Mucosa of stomach (tissue), 1 donor: ENCODE measurements around the gene ESRRG.

ENCODE experiments used
- H3K27me3 ChIP-seq: one replicate; pipeline ENCODE4 v1.7.0; 2013; ENCODE audit warnings: mild to moderate bottlenecking, low read length; ENCODE audit not compliant: control insufficient read depth, insufficient read depth
- H3K36me3 ChIP-seq: one replicate; pipeline ENCODE4 v1.7.0; 2013; ENCODE audit warnings: low read length; ENCODE audit not compliant: control insufficient read depth, insufficient read depth
- H3K4me1 ChIP-seq: one replicate; pipeline ENCODE4 v1.7.0; 2013; ENCODE audit warnings: mild to moderate bottlenecking, low read length; ENCODE audit not compliant: control insufficient read depth, insufficient read depth
- H3K4me3 ChIP-seq: one replicate; pipeline ENCODE4 v1.7.0; 2013; ENCODE audit warnings: low read length
- H3K9ac ChIP-seq: one replicate; pipeline ENCODE4 v1.7.0; 2013; ENCODE audit warnings: mild to moderate bottlenecking, low read length, moderate library complexity
- H3K9me3 ChIP-seq: one replicate; pipeline ENCODE4 v1.7.0; 2013; ENCODE audit warnings: mild to moderate bottlenecking, low read length, moderate library complexity; ENCODE audit not compliant: control insufficient read depth
- donor health status: Pancreatic carcinoma.

The ESRRG gene

DNA sequence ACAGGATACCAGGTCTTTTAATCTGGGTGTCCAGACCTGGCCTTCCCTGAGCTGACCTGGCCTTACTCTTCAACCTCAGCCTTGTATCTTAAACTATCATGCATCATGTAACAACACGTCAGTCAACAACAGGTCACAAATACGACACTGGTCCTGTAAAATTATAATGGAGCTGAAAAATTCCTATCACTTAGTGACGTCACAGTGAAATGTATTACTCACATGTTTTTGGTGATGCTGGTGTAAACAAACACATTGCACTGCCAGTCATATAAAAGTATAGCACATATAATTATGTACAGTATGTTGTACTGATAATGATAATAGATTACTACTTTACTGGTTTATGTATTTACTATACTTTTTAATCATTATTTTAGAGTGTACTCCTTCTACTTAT lies 31.5 kb downstream of the ESRRG start:
- H3K4me1 ChIP-seq = no peaks in the 10 kb centered on the region
- no peaks in the 10 kb centered on the region for H3K36me3 ChIP-seq
- H3K9ac ChIP-seq = no peak overlapping the region
- no peak overlapping the region for H3K4me3 ChIP-seq
- H3K9me3 ChIP-seq = no peaks in the 10 kb centered on the region
- H3K27me3 ChIP-seq = no peaks in the 10 kb centered on the region

DNA sequence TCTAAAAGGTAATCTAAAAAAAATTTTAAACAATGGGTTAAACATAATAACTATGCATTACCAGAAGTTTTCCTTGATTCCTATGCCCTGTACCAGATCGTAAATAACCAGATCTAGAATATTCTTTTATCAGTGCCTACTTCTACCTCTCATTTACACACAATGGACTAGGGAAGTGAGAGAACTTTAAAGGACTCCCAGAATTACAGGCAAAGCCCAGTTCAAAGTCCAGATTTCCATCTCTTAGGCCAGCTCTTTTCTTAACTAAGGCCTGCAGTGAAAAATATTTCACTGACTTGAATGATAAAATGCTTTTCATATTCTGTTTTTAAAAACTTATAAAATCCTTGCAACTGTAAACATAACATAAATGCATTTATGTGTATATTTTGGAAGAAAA lies 32.6 kb downstream of the ESRRG start:
- H3K4me1 ChIP-seq = no peaks in the 10 kb centered on the region
- H3K4me3 ChIP-seq = no peak overlapping the region
- no peaks in the 10 kb centered on the region for H3K9me3 ChIP-seq
- no peaks in the 10 kb centered on the region for H3K36me3 ChIP-seq
- H3K9ac ChIP-seq = no peak overlapping the region
- H3K27me3 ChIP-seq = no peaks in the 10 kb centered on the region

DNA sequence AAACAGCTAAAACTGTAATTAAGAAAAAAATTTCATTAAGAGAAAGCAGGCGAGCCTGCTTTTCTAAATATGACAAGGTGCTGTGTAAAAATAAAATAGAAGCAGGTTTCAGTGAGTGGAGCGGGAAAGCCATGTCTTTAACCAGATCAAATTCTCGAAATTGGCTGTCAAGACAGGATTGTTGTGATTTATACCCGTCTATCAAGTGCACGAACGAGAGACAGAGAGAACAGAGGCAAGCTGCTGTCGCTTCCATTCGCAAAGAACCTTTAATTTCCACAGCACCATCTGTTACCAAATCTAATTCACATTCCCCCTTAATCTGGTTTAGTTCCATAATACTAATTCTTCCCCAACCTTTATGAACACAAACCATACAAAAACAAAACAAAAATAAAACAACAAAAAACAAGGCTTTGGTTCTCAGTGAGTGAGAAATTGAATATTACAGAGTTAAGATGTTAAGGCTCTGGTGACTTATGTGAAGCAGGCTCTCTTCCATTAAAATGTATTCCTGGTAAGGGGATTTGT lies 35.0 kb downstream of the ESRRG start:
- Histone ChIP-seq H3K36me3 (no peaks in the 10 kb centered on the region), H3K9me3 (no peaks in the 10 kb centered on the region), H3K9ac (no peak overlapping the region), H3K4me3 (no peak overlapping the region), H3K27me3 (no peaks in the 10 kb centered on the region), H3K4me1 (no peaks in the 10 kb centered on the region)

DNA sequence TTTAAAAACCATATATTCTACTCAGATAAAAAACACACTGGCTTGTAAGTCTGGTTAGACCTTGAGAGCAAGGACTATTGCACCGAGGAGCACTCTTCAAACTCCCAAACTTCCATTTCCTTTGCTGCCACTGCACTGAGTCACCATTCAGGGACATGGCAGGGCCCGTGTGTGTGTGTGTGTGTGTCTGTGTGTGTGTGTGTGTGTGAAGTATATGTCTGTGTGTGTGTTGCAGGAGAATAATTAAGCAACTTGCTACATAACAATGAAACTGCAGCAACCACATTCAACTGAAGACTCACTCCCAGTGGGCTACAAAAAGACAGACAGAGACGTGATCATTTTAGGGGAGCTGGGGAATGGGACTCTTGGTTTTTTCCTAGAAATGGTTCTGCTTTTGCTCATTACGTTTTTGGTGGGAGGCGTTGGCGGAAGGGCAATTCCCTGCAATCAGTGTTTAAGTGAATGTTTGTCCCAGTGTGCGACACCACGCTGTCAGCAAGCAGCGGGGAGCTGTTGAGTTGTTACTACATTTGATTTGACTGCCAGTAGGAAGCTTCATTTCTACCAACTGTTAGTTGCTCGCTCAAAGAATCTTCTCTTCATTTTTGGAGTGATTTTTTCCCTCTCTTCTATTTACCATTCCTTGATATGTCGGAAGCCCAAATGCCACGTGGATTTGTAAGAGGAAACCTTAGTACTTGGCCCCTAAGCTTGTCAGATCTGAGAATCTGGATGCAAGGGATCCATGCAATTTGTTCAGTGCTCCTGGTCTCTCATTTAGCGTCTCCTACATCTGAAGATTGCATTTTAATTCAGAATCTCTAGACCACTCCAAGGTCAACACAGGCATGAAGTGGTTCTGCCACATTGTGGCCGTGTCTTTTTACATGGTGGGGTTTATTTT lies 36.1 kb downstream of the ESRRG start:
- no peaks in the 10 kb centered on the region for H3K27me3 ChIP-seq
- no peaks in the 10 kb centered on the region for H3K4me1 ChIP-seq
- H3K36me3 ChIP-seq = no peaks in the 10 kb centered on the region
- no peak overlapping the region for H3K4me3 ChIP-seq
- no peak overlapping the region for H3K9ac ChIP-seq
- no peaks in the 10 kb centered on the region for H3K9me3 ChIP-seq

DNA sequence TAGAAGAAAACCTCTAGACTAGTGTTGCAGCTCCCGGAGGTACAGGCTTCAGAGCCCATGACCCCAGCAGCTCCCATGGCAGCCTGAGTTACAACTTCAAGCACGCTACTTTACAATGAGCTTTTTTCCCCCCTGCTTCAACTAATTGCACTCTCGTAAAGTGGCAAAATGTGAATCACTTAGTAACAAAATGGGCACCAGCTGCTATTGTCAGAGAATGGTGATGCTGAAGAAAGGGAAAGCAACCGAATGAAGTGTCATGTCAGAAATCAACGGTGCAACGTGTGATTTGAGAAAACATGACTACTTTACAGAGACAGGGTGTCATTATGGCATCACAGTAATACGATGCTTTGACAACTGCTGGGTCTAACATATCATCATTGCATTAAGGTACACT lies 40.5 kb downstream of the ESRRG start:
- no peaks in the 10 kb centered on the region for H3K9me3 ChIP-seq
- no peak overlapping the region for H3K4me3 ChIP-seq
- H3K36me3 ChIP-seq = no peaks in the 10 kb centered on the region
- no peak overlapping the region for H3K9ac ChIP-seq
- no peaks in the 10 kb centered on the region for H3K4me1 ChIP-seq
- H3K27me3 ChIP-seq = no peaks in the 10 kb centered on the region

DNA sequence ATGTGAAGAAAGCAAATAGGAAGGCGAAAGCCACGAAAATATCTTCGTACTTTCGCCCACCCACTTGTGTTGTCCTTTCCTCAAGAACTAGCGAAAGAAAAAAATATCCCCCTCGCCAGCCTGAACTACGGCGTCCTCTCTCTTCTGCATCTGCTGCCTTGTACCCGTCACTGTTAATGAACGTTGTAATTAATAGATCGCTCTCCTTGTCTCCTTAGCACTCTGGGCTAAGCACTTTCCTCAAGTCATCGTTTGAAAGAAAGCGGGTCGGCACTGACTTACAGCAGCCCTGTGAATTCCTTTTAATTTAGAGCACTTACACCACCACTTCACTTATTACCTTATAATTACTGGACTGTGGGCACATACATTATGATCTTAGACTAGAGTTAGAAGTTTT lies 44.1 kb downstream of the ESRRG start:
- no peaks in the 10 kb centered on the region for H3K27me3 ChIP-seq
- no peak overlapping the region for H3K9ac ChIP-seq
- H3K4me3 ChIP-seq = no peak overlapping the region
- H3K4me1 ChIP-seq = no peaks in the 10 kb centered on the region
- no peaks in the 10 kb centered on the region for H3K9me3 ChIP-seq
- no peaks in the 10 kb centered on the region for H3K36me3 ChIP-seq

DNA sequence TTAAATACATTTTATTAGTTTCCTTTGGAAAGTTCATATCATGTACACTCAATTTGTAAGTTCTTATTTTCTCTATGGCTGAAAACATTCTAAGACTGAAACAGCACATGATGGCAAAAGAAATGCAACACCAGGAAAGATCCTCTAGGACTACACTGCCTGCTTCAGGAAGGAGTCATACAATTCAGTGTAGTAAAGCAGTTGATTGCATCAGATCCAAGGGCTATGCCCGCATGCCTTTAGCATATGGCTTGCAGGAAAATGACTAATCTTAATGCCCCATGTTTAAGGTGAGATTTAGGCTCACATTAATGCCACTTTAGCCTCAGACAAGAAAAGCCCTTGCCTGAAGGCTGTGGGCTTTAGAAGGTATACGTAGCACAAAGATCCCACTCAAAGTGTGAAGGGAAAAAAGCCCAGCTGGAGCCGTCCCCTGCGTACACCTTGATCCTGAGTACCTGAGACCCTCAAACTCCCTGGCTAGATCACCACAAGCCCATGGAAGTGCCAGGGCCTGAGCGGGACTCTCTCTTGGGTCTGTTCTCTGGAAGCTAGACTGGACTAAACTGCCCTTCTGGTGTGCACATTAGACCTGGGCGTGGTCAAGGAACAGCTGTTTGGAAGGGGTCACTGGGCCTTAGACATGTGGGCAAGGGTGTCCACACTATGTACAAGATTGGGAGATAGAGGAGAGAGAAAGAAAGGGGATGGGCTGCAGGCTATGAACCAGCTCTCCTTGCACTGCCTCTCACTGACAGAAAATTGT lies 52.9 kb downstream of the ESRRG start:
- Histone ChIP-seq H3K9me3 (no peaks in the 10 kb centered on the region), H3K27me3 (no peaks in the 10 kb centered on the region), H3K36me3 (no peaks in the 10 kb centered on the region), H3K4me1 (no peaks in the 10 kb centered on the region), H3K4me3 (no peak overlapping the region), H3K9ac (no peak overlapping the region)

DNA sequence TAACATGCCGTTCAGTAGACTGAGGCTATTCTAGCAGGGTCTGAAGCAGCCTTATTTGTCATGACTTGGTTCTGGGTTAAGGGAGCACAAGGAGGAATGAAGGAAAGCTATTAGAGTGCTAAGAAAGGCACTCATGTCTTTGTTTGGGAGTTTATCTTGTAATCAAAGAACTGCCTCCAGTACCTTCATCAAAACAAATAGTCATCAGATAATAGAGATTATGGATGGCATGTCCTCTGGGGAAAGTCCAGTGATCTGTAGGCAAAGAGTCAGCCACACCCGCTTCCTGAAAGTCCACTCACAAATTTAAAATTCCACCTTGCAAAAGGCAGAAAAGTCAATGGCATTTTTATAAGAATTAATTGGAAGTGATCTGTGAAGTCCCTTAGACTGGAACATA lies 56.8 kb downstream of the ESRRG start:
- Histone ChIP-seq H3K4me3 (no peak overlapping the region), H3K4me1 (no peaks in the 10 kb centered on the region)

DNA sequence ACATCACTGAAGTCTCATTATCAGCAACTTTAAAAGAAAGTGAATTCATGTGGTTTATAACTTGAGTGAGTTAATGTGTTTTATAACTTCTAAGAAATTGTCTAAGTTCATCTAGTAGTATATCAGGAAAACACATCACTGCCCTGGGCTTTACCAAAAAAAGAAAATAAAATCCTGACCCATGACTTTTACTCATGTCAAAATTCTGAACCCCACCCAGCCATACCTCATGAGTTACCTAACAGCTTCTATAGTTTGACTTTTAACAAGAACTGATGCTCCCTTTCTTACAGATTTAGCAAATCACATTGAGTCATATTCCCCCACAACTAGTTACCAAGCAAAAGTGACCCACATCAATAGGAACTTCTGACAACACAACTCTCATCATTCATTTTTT lies 57.4 kb downstream of the ESRRG start:
- H3K4me3 ChIP-seq = no peak overlapping the region
- H3K36me3 ChIP-seq = no peaks in the 10 kb centered on the region
- no peaks in the 10 kb centered on the region for H3K27me3 ChIP-seq
- no peaks in the 10 kb centered on the region for H3K9me3 ChIP-seq
- H3K4me1 ChIP-seq = no peaks in the 10 kb centered on the region
- H3K9ac ChIP-seq = no peak overlapping the region

More for the DNA sequence above, 56.8 kb downstream of the ESRRG start:
- no peaks in the 10 kb centered on the region for H3K9me3 ChIP-seq
- H3K36me3 ChIP-seq = no peaks in the 10 kb centered on the region
- no peaks in the 10 kb centered on the region for H3K27me3 ChIP-seq
- H3K9ac ChIP-seq = no peak overlapping the region

DNA sequence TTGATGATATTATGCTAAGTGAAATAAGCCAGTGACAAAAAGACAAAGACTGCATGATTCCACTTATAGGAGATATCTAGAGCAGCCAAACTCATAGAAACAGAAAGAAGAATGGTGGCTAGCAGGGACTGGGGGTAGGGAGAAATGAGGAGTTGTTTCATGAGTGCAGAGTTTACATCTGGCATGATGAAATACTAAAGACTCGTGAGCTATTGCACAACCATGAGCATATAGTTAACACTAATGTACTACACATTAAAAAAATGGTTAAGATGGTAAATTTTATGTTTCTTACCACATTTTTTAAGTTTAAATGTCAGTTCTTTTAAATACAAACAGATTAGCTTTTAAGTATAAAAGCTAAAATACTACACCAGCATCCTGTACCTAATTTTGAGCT lies 57.8 kb downstream of the ESRRG start:
- no peak overlapping the region for H3K4me3 ChIP-seq
- no peaks in the 10 kb centered on the region for H3K36me3 ChIP-seq
- no peaks in the 10 kb centered on the region for H3K27me3 ChIP-seq

DNA sequence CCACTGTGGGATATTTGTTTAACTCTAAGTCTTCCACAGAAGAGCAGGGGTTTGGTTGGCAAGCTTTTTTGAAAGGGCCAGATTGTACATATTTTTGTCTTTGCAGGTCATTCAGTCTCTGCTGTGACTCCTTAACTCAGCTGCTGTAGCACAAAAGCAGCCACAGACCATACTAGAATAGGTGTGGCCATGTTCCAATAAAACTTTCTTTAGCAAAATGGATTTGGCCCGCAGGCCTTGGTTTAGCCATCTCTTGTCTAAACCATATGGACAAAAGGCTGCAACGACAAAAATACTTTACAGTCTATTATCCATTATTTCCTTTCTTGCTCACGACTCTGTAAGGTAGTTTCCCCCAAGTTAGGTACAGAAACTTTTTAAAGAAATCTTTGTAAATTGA lies 60.5 kb downstream of the ESRRG start:
- no peaks in the 10 kb centered on the region for H3K9me3 ChIP-seq
- no peak overlapping the region for H3K4me3 ChIP-seq
- H3K36me3 ChIP-seq = no peaks in the 10 kb centered on the region
- H3K27me3 ChIP-seq = no peaks in the 10 kb centered on the region
- H3K4me1 ChIP-seq = no peaks in the 10 kb centered on the region
- H3K9ac ChIP-seq = no peak overlapping the region

More for the DNA sequence above, 57.8 kb downstream of the ESRRG start:
- Histone ChIP-seq H3K4me1 (no peaks in the 10 kb centered on the region), H3K9me3 (no peaks in the 10 kb centered on the region), H3K9ac (no peak overlapping the region)

DNA sequence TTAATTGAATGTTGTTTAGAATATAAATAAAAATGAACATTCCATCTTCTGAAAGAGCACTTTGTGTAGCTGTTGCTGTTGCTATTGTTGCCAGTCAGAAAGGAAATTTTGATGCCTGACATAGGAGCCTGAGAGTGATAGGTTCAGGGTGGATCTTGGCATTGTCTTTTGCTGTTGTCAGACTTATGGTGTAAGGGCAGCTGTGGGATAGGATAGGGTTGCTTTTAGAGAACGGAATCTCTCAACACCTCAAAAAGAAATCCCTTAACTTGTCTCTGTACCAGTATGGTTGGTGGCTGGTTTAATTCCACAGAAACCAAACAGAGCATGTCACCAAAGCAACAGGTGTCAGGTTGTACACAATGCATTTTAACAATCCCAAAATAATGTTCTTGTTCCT lies 62.7 kb downstream of the ESRRG start:
- Histone ChIP-seq H3K9me3 (no peaks in the 10 kb centered on the region), H3K4me3 (no peak overlapping the region), H3K4me1 (no peaks in the 10 kb centered on the region), H3K36me3 (no peaks in the 10 kb centered on the region), H3K27me3 (no peaks in the 10 kb centered on the region), H3K9ac (no peak overlapping the region)
